BJ (cell line): Measurements from ENCODE around the gene CAMK2D. TPM values are rescaled to one million over a fixed set of nuclear protein-coding genes. Genes with fewer than 3 reads are reported as not detected.

ENCODE experiments used
- CTCF ChIA-PET: fragments of 350-600 bp; formaldehyde crosslinking; extraction: SDS; loops from one replicate; lab custom pipeline; 2021; ENCODE audit warnings: antibody characterized with exemption, inconsistent platforms; lab: Yijun Ruan, JAX
- POLR2A ChIA-PET: fragments of 300-600 bp; sonication (Branson Sonifier 250); formaldehyde crosslinking; extraction: SDS; loops from one replicate; lab custom pipeline; 2021; ENCODE audit warnings: antibody characterized with exemption; lab: Charles Lee
- DNase-seq: peaks from one replicate; pipeline ENCODE4 v3.0.0-alpha.2; 2011; ENCODE audit warnings: low read depth
- H3K27me3 ChIP-seq: 2 replicates; pipeline ENCODE4 v1.6.0; 2011; ENCODE audit warnings: low read length; ENCODE audit not compliant: control insufficient read depth, insufficient read depth
- H3K36me3 ChIP-seq: 2 replicates; pipeline ENCODE4 v1.5.1; 2011; ENCODE audit warnings: low read length; ENCODE audit not compliant: control insufficient read depth, insufficient read depth
- H3K4me3 ChIP-seq: 2 replicates; pipeline ENCODE4 v1.5.1; 2011; ENCODE audit warnings: low read depth, mild to moderate bottlenecking, control low read depth, low read length
- polyA plus RNA-seq: library from polyadenylated mRNA; depleted of rRNA; stranded (reverse); fragments of >200 nt; gene quantifications from 2 replicates; pipeline ENCODE4 v1.2.3, GENCODE V29; 2011
- TF ChIP-seq, protein P1 (sequence below): IDR thresholded peaks from 2 replicates; pipeline ENCODE4 v1.5.1; 2011; ENCODE audit warnings: low read depth, mild to moderate bottlenecking, control low read depth, inconsistent platforms, low read length, moderate library complexity; ENCODE audit not compliant: insufficient read depth

CAMK2D gene
- polyA plus RNA-seq, 1 experiment: 41.8 TPM

DNA sequence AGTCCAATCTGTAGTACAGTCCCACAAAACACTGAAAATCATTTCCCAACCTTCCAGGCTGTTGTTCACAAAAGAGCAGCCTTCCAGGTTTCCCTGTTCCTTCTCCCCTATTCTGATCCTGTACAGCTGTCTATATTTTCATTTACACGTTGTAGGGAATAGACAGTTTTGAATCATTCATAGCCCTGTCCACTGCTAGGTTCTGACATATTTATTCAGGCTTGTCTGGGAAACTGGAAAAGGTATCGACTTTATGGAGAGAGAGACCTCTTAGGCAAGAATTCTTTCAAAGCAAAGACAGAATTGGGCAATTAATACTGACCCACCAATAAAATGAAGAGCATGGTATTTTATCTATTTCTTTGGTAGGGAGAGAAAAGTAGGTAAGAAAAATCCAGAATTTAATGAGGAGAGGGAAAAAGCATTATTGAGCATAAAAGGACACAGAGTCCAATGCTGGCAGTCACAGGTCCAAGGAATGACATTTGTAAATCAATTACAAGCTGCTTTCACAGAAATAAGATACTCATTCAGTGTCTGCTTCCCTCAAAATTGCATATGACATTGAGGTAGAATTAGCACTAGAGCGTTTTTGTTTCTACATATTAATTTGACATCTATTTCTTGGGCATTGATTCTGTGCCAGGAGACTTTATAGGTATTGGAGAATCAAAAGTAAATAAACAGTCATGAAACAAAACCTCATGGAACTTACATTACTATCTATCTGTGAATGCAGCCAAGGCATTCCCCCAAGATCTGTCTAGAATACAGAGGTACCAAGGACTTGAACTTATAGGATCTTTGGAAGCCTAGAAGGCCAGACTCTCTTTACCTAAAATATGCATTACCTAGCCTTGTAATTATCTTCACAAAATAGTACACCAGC lies 127.2 kb downstream of the CAMK2D start:
- no peak overlapping the region for H3K4me3 ChIP-seq
- DNase-seq: no peak
- ChIA-PET POLR2A (interaction anchor here (0.6 kb wide), 1 partner anchor 45 kb away, joined by 3 read pairs; no protein-coding TSS in a partner anchor), CTCF (no interaction called here)
- no peaks in the 10 kb centered on the region for H3K36me3 ChIP-seq
- no peaks in the 10 kb centered on the region for H3K27me3 ChIP-seq
- TF ChIP-seq, protein P1, sequence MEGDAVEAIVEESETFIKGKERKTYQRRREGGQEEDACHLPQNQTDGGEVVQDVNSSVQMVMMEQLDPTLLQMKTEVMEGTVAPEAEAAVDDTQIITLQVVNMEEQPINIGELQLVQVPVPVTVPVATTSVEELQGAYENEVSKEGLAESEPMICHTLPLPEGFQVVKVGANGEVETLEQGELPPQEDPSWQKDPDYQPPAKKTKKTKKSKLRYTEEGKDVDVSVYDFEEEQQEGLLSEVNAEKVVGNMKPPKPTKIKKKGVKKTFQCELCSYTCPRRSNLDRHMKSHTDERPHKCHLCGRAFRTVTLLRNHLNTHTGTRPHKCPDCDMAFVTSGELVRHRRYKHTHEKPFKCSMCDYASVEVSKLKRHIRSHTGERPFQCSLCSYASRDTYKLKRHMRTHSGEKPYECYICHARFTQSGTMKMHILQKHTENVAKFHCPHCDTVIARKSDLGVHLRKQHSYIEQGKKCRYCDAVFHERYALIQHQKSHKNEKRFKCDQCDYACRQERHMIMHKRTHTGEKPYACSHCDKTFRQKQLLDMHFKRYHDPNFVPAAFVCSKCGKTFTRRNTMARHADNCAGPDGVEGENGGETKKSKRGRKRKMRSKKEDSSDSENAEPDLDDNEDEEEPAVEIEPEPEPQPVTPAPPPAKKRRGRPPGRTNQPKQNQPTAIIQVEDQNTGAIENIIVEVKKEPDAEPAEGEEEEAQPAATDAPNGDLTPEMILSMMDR: no peak

DNA sequence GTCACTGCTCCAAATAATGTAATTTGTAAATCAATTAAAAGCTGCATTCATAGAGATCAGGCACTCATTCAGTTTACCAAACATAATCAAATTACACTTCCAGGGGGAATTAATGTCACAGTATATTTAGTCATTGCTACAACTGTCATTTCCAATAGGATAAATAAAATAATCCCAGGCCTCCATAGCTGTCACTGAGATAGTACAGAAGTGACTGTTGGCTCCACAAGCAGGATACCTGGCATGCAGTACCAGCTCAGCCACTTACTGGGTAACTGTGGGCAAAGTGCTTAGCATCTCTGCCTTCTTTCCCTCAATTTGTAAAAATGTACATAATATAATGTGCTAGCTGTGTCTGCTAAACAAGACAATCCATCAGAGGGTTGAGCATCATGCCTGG lies 128.1 kb downstream of the CAMK2D start:
- Histone ChIP-seq H3K4me3 (no peak overlapping the region), H3K36me3 (no peaks in the 10 kb centered on the region), H3K27me3 (no peaks in the 10 kb centered on the region)
- CTCF ChIA-PET: interaction anchor here (1.2 kb wide), 1 partner anchor 9 kb away, joined by 3 read pairs; no protein-coding TSS in a partner anchor
- TF ChIP-seq, protein P1: no peak
- DNase-seq: no peak
- POLR2A ChIA-PET: no interaction called here

GRCh38 chr4:113628711-113629110 lies 132.8 kb downstream of the CAMK2D start:
- ChIA-PET POLR2A (no interaction called here), CTCF (interaction anchor here (0.7 kb wide), 1 partner anchor 36 kb away, joined by 3 read pairs; no protein-coding TSS in a partner anchor)
- H3K4me3 ChIP-seq: no peak overlapping the region
- no peak for DNase-seq
- H3K36me3 ChIP-seq: no peaks in the 10 kb centered on the region
- no peaks in the 10 kb centered on the region for H3K27me3 ChIP-seq
- TF ChIP-seq, protein P1: no peak

DNA sequence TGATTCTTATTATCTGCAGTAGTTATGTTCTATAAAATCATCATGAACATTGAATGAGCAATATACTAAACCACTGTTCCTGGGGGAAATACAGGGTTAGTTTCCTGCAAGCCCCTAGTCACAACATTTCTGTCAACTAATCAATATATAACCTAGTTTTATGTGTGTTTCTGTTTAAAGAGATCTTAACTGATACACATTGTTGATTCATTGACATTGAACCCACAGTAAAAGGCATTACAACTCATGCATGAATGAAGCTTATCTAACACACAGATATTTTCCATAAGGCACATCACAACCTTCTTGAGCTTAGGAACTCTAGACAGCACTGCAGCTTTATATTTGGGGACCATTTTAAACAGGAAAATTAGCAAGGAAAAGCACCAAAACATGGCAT lies 134.2 kb downstream of the CAMK2D start:
- no peak for DNase-seq
- TF ChIP-seq, protein P1: no peak
- Histone ChIP-seq H3K4me3 (no peak overlapping the region), H3K27me3 (no peaks in the 10 kb centered on the region), H3K36me3 (no peaks in the 10 kb centered on the region)
- POLR2A ChIA-PET: interaction anchor here (0.6 kb wide), 1 partner anchor 699 kb away, joined by 4 read pairs; no protein-coding TSS in a partner anchor
- CTCF ChIA-PET: no interaction called here

- H3K4me3 ChIP-seq: no peak overlapping the region
- ChIA-PET CTCF (no interaction called here), POLR2A (no interaction called here)
- no peak for DNase-seq
- H3K36me3 ChIP-seq: no peaks in the 10 kb centered on the region
- TF ChIP-seq, protein P1: no peak
- no peaks in the 10 kb centered on the region for H3K27me3 ChIP-seq
Observed at GRCh38 chr4:113625902-113626301, 135.6 kb downstream of the CAMK2D start.
